ENCODE measurements around the gene MICOS13. TPM values are rescaled to one million over a fixed set of nuclear protein-coding genes. Genes with fewer than 3 reads are reported as not detected.

MICOS13 gene
- total RNA-seq, 1 donor from 2014 or later = 7.5 TPM

DNA sequence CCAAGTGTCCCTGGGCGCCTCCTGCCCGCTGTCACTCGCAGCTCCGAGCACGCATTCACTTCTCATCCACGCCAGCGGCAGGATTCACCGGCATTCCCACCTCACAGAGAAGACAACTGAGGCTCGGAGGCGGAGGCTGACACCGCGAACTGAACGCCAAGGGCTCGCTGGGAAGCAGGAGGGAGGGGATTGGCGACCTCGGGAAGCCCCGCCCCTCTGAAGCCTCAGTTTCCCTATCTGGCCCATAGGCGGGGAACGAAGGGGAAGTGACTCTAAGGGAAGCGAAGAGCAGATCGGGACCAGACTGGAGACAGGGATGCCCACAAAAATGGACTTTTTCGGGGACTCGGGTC lies 256 bp downstream of the MICOS13 start:
- Histone ChIP-seq H3K4me1 (peaks cover 3% of the 10 kb centered on the region), H4K20me1 (ENCODE audit: low read depth) (no peaks in the 10 kb centered on the region), H3K27me3 (no peaks in the 10 kb centered on the region), H3K9me3 (ENCODE audit: low read depth) (no peaks in the 10 kb centered on the region), H2AFZ (replicated peaks) (peak overlapping the region; percentile 23), H3F3A (ENCODE audit: low read depth) (peaks cover 4% of the 10 kb centered on the region), H3K27ac (no peak overlapping the region), H3K9ac (peak overlapping the region; percentile 46), H3K36me3 (no peaks in the 10 kb centered on the region), H3K4me2 (peak overlapping the region; percentile 85), H3K79me2 (ENCODE audit: low read depth) (no peaks in the 10 kb centered on the region), H3K4me3 (peak overlapping the region; percentile 69)
- H3K27ac Mint-ChIP-seq = no peak overlapping the region
- H3K36me3 Mint-ChIP-seq = no peaks in the 10 kb centered on the region
- peak overlapping the region; percentile 98 for H3K4me3 Mint-ChIP-seq
- peak; percentile 48 for DNase-seq (ENCODE audit: low spot score)
- no peaks in the 10 kb centered on the region for H3K9me3 Mint-ChIP-seq
- H3K4me1 Mint-ChIP-seq = peaks cover 29% of the 10 kb centered on the region
- peaks cover 5% of the 10 kb centered on the region for H3K27me3 Mint-ChIP-seq (ENCODE audit: insufficient read depth, low read depth)
- TF ChIP-seq EZH2phosphoT487 (IDR thresholded peaks at IDR 0.05) (no peak), CTCF (IDR thresholded peaks at IDR 0.05) (no peak), EZH2 (IDR thresholded peaks at IDR 0.05) (no peak)

DNA sequence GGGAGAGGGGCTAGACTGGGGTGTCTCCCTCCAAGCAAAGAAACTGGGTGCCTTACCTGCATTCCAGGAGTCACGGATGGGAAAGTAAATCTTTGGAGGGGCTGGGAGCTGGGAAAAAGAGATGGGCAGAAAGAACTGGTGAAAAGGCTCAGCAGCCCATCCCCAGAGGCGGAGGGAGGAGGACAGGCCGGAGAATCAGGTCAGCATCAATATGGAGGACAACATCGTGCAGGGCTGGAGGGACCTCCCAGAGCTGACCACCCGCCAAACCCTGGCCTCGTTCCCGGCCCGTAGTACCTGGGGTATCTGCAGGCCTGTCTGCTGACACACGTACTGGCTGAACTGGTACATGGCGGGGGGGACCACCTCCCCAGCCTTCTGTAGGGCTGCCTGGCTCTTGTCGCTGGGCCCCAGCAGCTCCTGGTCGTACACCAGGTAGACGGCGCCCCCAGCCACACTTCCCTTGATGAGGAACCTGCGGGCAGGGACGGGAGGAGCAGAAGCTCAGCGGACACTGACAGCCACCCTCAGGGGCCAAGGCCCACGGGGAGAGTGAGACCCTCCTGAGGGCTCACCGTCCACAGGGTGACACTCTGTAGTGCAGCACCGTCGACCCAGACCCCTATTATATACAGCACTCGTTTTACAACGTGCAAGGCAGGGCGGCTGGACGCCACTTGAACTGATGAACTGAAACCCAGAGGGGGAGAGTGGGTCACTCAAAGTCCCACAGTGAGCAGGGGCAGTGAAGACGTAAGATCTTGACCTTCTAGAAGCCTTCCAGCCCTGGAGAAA lies 830 bp downstream of the MICOS13 start:
- Histone ChIP-seq H3K9ac (peak overlapping the region; percentile 46), H3K36me3 (no peaks in the 10 kb centered on the region), H3K27ac (no peak overlapping the region), H3K4me1 (peaks cover 3% of the 10 kb centered on the region), H3K27me3 (no peaks in the 10 kb centered on the region), H2AFZ (replicated peaks) (no peak overlapping the region), H3F3A (ENCODE audit: low read depth) (peaks cover 4% of the 10 kb centered on the region), H3K9me3 (ENCODE audit: low read depth) (no peaks in the 10 kb centered on the region), H3K4me2 (peak overlapping the region; percentile 85), H4K20me1 (ENCODE audit: low read depth) (no peaks in the 10 kb centered on the region), H3K4me3 (peak overlapping the region; percentile 69), H3K79me2 (ENCODE audit: low read depth) (no peaks in the 10 kb centered on the region)
- H3K27ac Mint-ChIP-seq = peak overlapping the region; percentile 48
- peaks cover 9% of the 10 kb centered on the region for H3K27me3 Mint-ChIP-seq (ENCODE audit: insufficient read depth, low read depth)
- no peaks in the 10 kb centered on the region for H3K9me3 Mint-ChIP-seq
- peak overlapping the region; percentile 98 for H3K4me3 Mint-ChIP-seq
- H3K36me3 Mint-ChIP-seq = no peaks in the 10 kb centered on the region
- DNase-seq (ENCODE audit: low spot score) = no peak
- no peak for TF ChIP-seq EZH2phosphoT487 (IDR thresholded peaks at IDR 0.05)
- TF ChIP-seq EZH2 (IDR thresholded peaks at IDR 0.05) = no peak
- no peak for TF ChIP-seq CTCF (IDR thresholded peaks at IDR 0.05)
- peaks cover 29% of the 10 kb centered on the region for H3K4me1 Mint-ChIP-seq

DNA sequence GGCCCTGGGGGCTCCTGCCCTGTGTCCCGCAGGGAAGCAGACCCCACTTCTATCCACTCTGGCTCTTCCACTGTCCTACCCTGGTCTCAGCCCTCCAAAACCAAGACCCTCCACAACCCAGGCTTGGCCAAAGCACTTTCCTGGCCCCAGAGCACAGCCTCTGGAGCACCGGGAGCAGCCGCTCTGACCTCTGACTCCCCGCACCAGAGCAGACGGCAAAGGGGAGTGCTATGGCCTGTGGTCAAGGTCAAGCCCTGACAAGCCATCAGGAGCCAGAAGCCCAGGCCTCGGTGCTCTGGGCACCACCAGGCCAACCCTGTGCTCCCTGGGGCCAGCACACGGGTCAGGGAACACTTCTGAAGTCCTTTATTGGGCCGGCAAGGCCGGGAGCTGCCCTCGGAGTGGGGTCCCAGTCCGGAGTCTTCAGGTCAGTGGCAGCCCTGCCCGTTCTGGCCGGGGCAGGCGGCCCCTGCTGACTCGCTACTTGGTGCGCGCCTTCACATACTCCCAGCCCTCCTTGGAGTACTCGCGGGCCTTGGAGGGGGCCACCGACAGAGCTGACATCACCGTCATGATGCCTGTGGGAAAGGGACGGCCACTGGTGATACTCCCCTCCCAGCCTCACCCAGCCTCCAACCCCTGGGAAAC lies 2.1 kb downstream of the MICOS13 start:
- Mint-ChIP-seq H3K9me3 (no peaks in the 10 kb centered on the region), H3K4me3 (no peak overlapping the region), H3K27ac (no peak overlapping the region), H3K27me3 (ENCODE audit: insufficient read depth, low read depth) (peaks cover 9% of the 10 kb centered on the region), H3K4me1 (peaks cover 29% of the 10 kb centered on the region), H3K36me3 (no peaks in the 10 kb centered on the region)
- Histone ChIP-seq H3K4me3 (no peak overlapping the region), H3K79me2 (ENCODE audit: low read depth) (no peaks in the 10 kb centered on the region), H3K27me3 (no peaks in the 10 kb centered on the region), H3K4me1 (peaks cover 3% of the 10 kb centered on the region), H3F3A (ENCODE audit: low read depth) (peaks cover 4% of the 10 kb centered on the region), H3K36me3 (no peaks in the 10 kb centered on the region), H4K20me1 (ENCODE audit: low read depth) (no peaks in the 10 kb centered on the region), H3K4me2 (no peak overlapping the region), H3K9ac (no peak overlapping the region), H2AFZ (replicated peaks) (no peak overlapping the region), H3K9me3 (ENCODE audit: low read depth) (no peaks in the 10 kb centered on the region), H3K27ac (no peak overlapping the region)
- TF ChIP-seq EZH2phosphoT487 (IDR thresholded peaks at IDR 0.05) (no peak), EZH2 (IDR thresholded peaks at IDR 0.05) (no peak), CTCF (IDR thresholded peaks at IDR 0.05) (no peak)
- DNase-seq (ENCODE audit: low spot score) = no peak
